Stomach smooth muscle (tissue), 2 donors: Measurements from ENCODE around the gene FBXL7.

Experiments
- H3K27ac ChIP-seq: one replicate; pipeline ENCODE4 v1.7.0; 2013; ENCODE audit warnings: mild to moderate bottlenecking, low read length, inconsistent platforms
- H3K27me3 ChIP-seq, 2 donors: one replicate each; pipeline ENCODE4 v1.7.0; 2013; ENCODE audit warnings: low read length in 2 of 2; ENCODE audit not compliant: insufficient read depth in 2 of 2, control insufficient read depth in 1 of 2
- H3K36me3 ChIP-seq, 2 donors: one replicate each; pipeline ENCODE4 v1.7.0; 2013; ENCODE audit warnings: low read length in 2 of 2; ENCODE audit not compliant: control insufficient read depth in 2 of 2, insufficient read depth in 2 of 2
- H3K4me1 ChIP-seq: one replicate; pipeline ENCODE4 v1.7.0; 2013; ENCODE audit warnings: low read length; ENCODE audit not compliant: control insufficient read depth, insufficient read depth
- H3K4me3 ChIP-seq, 2 donors: one replicate each; pipeline ENCODE4 v1.7.0; 2013; ENCODE audit warnings: low read length in 2 of 2
- H3K9ac ChIP-seq, 2 donors: one replicate each; pipeline ENCODE4 v1.7.0; 2013; ENCODE audit warnings: low read length in 2 of 2, mild to moderate bottlenecking in 1 of 2
- H3K9me3 ChIP-seq, 2 donors: one replicate each; pipeline ENCODE4 v1.7.0; 2013; ENCODE audit warnings: low read length in 2 of 2; ENCODE audit not compliant: control insufficient read depth in 2 of 2
- donor health status: healthy.
- donor health status: Pancreatic carcinoma.

The FBXL7 gene

DNA sequence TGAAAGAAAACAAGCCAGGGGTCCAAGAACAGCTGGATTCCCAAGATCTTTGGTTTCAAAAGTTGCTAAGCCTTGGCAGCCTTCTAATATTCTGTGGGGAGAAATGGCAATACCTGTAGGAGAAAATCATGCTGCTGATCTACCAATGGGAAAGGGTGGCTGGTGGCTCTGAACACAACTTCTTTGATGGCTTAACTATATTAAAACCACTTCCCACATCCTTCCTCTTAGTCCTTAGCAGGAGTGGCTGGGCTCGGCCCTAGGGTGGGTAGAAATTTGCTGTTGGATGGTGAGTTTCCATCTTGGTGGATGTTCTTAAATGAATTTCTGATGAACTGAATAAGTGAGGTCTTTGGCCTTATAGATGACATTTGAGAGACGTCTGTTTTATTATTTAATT lies 19.5 kb upstream of the FBXL7 start:
- H3K9ac ChIP-seq, result no peak overlapping the region
- no peaks in the 10 kb centered on the region for H3K36me3 ChIP-seq
- H3K27me3 ChIP-seq, result no peaks in the 10 kb centered on the region

DNA sequence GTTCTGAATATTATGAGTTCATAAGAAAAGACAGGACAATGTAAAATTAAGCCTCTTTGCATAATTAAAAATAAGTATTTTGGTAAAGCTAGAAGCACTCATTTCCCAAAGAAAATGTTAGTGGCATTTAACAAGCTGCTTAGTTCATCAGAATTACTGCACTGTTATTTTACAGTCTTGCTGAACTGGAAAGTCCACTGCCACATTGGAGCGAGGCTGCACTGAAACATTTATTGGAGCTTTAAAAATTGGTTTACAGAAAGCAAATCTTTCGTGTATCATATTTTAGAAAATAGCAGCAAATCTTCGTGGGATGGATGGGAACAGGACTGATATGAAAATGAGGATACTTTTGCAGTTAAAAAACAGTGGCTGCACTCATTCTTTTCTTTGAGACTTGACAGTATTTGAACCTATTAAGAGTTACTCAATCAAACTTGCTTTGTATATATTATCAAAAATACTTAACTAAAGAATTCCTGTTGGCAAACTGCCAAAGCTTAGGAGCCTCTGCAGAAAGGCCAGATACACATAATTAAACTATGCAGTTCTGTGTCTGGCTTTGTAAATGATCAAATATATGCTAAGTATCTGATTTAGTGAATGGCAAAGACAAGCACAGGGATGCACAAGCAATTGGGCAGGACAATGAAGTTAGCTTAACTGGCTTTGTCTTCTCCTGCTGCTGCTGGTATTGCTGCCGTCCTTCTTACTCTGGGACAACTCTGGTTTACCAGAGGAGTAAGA lies 16.5 kb upstream of the FBXL7 start:
- H3K36me3 ChIP-seq, result no peaks in the 10 kb centered on the region
- H3K4me3 ChIP-seq, result no peak overlapping the region

More for the DNA sequence above, 19.5 kb upstream of the FBXL7 start:
- H3K27ac ChIP-seq, result no peak overlapping the region
- no peaks in the 10 kb centered on the region for H3K4me1 ChIP-seq
- H3K4me3 ChIP-seq, result no peak overlapping the region
- no peaks in the 10 kb centered on the region for H3K9me3 ChIP-seq

DNA sequence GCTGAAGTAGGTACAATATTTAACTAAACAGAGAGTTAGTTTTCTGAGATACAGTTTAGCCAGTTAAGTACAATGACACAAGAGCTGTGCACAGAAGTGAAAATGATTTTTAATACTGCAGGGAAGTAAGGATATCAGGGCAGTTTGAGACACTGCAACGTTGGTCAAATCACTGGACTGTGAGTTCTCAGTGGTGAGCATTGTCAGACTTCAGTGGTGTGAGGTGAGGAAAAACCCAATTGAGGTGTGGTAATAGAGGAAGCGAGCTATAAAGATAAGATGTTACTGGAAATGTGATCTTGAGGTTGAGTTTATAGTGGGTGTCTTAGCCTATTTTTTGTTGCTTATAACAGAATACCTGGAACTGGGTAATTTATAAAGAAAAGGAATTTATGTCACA lies 12.8 kb upstream of the FBXL7 start:
- Histone ChIP-seq H3K4me1 (no peaks in the 10 kb centered on the region), H3K27ac (no peak overlapping the region), H3K36me3 (no peaks in the 10 kb centered on the region), H3K4me3 (no peak overlapping the region), H3K9ac (no peak overlapping the region), H3K27me3 (no peaks in the 10 kb centered on the region), H3K9me3 (no peaks in the 10 kb centered on the region)

More for the DNA sequence above, 16.5 kb upstream of the FBXL7 start:
- Histone ChIP-seq H3K9me3 (no peaks in the 10 kb centered on the region), H3K9ac (no peak overlapping the region), H3K27ac (no peak overlapping the region), H3K27me3 (no peaks in the 10 kb centered on the region), H3K4me1 (no peaks in the 10 kb centered on the region)

DNA sequence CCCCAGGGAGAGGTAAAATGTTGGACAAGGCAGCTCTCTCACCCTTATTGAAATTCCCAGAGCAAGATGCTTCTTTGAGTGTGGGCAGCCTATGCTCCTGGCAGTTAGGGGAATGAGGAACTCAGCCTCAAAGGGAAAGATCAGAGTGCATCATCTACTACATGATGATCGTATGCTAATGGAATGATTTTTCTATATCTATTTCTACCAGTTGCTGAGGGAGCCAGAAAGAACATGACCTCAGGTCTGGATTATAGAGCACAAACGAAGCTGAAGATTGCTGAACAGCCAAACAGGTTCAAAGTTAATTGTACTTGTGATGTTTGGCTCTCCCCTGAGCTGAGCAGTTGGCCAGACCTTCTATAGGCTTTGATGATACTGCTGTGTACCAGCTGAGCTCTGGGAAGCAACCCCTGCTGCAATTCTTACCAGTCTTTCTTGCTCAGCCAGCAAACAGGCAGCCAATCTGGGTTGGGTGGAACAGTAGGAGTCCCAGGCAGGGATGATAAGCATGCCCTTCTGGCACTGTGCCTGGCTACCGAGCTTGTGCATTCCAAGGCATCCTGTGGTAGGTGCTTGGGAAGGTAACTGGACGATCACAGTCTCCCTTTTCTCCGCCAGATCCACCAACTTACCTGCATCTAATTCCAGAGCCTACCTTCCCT lies 10.3 kb upstream of the FBXL7 start:
- Histone ChIP-seq H3K27me3 (no peaks in the 10 kb centered on the region), H3K27ac (no peak overlapping the region), H3K9ac (no peak overlapping the region), H3K36me3 (no peaks in the 10 kb centered on the region), H3K4me3 (no peak overlapping the region), H3K4me1 (no peaks in the 10 kb centered on the region), H3K9me3 (no peaks in the 10 kb centered on the region)

DNA sequence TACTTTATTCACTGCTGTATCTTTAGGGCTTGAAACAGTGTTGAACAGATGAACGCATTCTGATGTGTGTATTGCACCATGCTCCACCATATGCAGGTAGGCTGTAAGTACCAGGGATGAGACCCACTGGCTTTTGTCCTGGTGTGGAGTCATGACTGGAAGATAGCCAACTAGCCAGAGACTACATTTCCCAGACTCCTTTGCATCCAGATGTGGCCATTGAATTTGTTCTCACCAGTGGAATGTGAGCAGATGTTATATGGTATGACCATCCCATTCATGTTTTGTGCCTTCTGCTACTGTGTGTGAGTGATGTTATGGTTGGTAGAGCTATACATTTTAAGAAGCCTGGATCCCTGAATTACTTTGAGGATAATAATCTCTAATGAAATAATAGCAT lies 7.4 kb upstream of the FBXL7 start:
- Histone ChIP-seq H3K9ac (no peak overlapping the region), H3K36me3 (no peaks in the 10 kb centered on the region), H3K9me3 (no peaks in the 10 kb centered on the region), H3K4me3 (no peak overlapping the region), H3K27me3 (no peaks in the 10 kb centered on the region), H3K27ac (no peak overlapping the region), H3K4me1 (no peaks in the 10 kb centered on the region)

DNA sequence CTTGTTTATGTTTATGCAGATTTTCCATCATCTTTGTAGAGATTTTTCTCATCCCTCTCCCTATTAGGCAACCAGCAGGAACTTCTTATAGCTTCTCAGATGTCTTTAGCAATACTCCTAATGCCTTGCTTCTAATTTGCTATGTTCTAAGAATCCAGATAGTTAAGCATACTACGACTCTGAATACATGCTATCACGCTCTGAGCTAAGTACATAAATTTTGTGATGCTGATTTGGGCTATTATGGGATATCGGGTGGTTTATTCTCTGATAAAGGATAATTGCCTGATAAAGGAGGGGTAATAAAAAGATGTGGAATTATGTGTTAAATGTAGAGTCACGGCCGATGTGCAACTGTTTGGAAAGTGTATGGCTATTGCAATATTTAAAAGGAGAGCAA lies 6.5 kb upstream of the FBXL7 start:
- no peak overlapping the region for H3K27ac ChIP-seq

DNA sequence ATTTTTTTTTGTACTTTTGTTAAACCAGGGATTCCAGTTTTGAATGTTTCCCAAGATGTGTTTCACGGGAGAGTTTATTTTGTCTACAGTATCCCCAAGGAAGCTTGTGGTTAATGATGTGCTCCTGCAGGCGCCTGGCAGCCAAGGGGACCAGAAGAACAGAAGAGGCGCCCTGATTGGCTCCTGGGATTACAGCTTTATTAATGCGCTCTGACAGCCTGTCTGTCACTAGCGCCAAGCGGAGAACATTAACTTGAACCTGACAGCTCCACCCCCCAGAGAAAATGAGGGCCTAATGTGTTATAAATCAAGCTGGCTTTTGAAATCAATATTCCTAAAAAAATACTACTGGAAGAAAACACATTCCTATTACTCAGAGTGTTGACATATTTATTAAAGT lies 5.0 kb upstream of the FBXL7 start:
- H3K4me3 ChIP-seq, result no peak overlapping the region
- no peak overlapping the region for H3K9ac ChIP-seq
- no peak overlapping the region for H3K27ac ChIP-seq
- no peaks in the 10 kb centered on the region for H3K27me3 ChIP-seq
- no peaks in the 10 kb centered on the region for H3K9me3 ChIP-seq
- peaks cover 7% of the 10 kb centered on the region for H3K4me1 ChIP-seq
- no peaks in the 10 kb centered on the region for H3K36me3 ChIP-seq

More for the DNA sequence above, 6.5 kb upstream of the FBXL7 start:
- no peaks in the 10 kb centered on the region for H3K27me3 ChIP-seq
- no peak overlapping the region for H3K4me3 ChIP-seq
- no peaks in the 10 kb centered on the region for H3K4me1 ChIP-seq
- H3K36me3 ChIP-seq, result no peaks in the 10 kb centered on the region
- H3K9me3 ChIP-seq, result no peaks in the 10 kb centered on the region
- no peak overlapping the region for H3K9ac ChIP-seq

DNA sequence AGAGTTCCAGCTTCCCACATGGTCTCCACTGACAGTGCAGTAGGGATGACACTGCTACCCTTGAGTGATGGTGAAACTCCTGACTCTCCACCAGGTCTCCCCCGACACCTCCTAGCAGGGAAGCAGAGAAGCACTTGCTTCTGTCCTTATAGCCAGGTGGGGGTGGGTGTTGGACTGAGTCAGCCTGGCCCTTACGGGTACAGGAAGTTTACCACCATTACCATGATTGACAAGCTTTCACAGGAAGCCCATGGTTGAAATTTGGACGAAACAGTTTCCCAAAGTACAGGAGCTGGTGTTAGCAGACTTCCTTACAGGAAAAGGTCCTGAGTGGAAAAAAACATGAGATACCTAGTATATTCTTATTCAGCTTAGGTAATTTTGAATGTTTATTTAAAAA lies 3.1 kb upstream of the FBXL7 start:
- Histone ChIP-seq H3K27me3 (no peaks in the 10 kb centered on the region), H3K4me3 (no peak overlapping the region), H3K36me3 (no peaks in the 10 kb centered on the region), H3K9me3 (no peaks in the 10 kb centered on the region), H3K4me1 (peaks cover 18% of the 10 kb centered on the region), H3K9ac (no peak overlapping the region), H3K27ac (no peak overlapping the region)

DNA sequence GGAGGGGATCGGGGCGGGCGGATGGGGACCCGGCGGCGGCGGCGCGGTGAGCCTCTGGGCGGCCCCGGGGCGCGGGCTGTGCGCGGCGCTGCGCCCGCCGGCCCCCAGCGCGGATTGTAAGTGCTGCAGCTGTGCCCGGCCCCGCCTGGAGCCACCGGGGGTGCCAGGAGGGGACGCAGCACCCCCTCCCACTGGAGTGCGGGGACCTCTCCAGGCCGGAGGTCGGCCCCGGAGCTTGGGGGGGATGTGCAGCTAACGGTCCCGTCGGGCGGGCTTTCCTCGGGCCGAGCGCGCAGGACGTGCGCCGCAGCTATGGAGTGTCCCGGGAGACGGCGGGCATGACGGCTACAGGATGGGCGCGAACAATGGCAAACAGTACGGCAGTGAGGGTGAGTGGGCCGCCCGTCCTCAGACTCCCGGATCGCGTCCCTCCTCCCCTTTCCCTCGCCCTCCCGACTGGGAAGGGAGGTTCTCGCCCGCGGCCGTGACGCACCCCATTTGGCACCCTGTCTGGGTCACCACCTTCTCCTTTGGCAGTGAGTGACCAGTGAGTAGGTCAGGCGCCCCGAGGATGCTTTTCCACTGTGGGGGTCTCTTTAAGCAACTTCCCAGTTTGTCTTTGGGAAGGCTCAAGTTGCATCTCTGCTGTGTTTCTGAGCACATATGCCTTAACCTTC lies 483 bp downstream of the FBXL7 start:
- H3K4me1 ChIP-seq, result peaks cover 23% of the 10 kb centered on the region
- peak overlapping the region; percentile 53 for H3K27ac ChIP-seq
- peak overlapping the region; percentile 55 to 80 for H3K9ac ChIP-seq
- H3K36me3 ChIP-seq, result no peaks in the 10 kb centered on the region
- H3K9me3 ChIP-seq, result no peaks in the 10 kb centered on the region
- H3K27me3 ChIP-seq, result no peaks in the 10 kb centered on the region
- peak overlapping the region; percentile 88 to 89 for H3K4me3 ChIP-seq

DNA sequence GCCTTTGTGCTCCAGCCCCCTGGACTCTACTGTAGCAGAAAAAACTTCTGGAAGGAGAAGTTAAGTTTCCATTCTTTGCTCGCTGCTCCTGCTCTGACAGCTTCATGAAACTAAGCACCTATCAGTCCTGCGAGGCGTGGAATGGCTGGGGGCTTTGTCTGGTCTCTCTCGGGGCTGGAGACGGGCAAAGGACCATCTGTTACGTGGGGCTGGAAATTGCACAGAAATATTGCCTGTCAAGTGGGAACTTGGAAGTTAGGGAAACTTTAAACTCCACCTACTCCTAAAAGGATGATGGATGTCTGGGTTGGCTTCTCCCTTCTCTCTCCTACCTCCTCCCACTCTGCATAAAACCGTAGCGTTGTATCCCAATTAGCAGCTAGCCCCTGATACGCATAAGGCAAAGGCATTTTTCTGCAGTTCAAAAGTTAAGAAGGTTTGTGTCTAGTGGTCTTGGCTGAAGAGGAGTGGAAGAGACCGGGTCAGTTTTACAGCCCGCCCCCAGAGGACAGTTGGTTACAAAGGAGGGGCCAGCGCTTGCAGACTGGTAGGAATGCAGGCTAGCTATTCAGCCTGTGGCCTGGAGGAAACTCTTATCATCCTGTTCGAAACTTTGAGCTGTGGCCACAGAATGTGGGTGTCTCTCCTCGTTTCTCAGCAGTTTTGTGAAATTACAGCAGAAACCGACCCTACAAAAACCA lies 1.3 kb downstream of the FBXL7 start:
- H3K9me3 ChIP-seq, result no peaks in the 10 kb centered on the region
- peaks cover 23% of the 10 kb centered on the region for H3K4me1 ChIP-seq
- peak overlapping the region; percentile 55 to 80 for H3K9ac ChIP-seq
- no peaks in the 10 kb centered on the region for H3K27me3 ChIP-seq
- H3K36me3 ChIP-seq, result no peaks in the 10 kb centered on the region
- H3K4me3 ChIP-seq, result peak overlapping the region; percentile 88 to 89
- peak overlapping the region; percentile 53 for H3K27ac ChIP-seq
